Activated CD8-positive, alpha-beta memory T cell treated with anti-CD3 and anti-CD28 coated beads, Interleukin-2, amount 10 ng/mL, durations not matched to agents 7 days and 5 days (primary cell): ENCODE data around the gene MICAL2. TPM values are rescaled to one million over a fixed set of nuclear protein-coding genes. Genes with fewer than 3 reads are reported as not detected.
A peak's percentile ranks its signal among the peaks of the same experiment; 100 is the strongest.

Experiments
- ATAC-seq: fragments of 150-1000 bp; cut with Tn5 transposase; one replicate; pipeline ENCODE4 v1.10.0; 2021; ENCODE audit warnings: moderate library complexity
- CTCF ChIA-PET: fragments of 350-600 bp; sonication (Branson Sonifier 250); formaldehyde crosslinking; loops from one replicate; lab custom pipeline; 2021; ENCODE audit warnings: antibody characterized with exemption; lab: Charles Lee
- DNase-seq: peaks from one replicate; pipeline ENCODE4 v3.0.0-alpha.2; 2020
- H3K27ac Mint-ChIP-seq: one replicate; pipeline ENCODE4 v1.8.0; 2021; ENCODE audit warnings: mild to moderate bottlenecking, mixed read lengths
- H3K27me3 Mint-ChIP-seq: one replicate; pipeline ENCODE4 v1.8.0; 2021; ENCODE audit warnings: mixed read lengths
- H3K36me3 Mint-ChIP-seq: one replicate; pipeline ENCODE4 v1.8.0; 2021; ENCODE audit warnings: mild to moderate bottlenecking, mixed read lengths
- H3K4me1 Mint-ChIP-seq: one replicate; pipeline ENCODE4 v1.8.0; 2021; ENCODE audit warnings: mixed read lengths
- H3K4me3 Mint-ChIP-seq: one replicate; pipeline ENCODE4 v1.8.0; 2021; ENCODE audit warnings: mild to moderate bottlenecking, moderate library complexity, mixed read lengths
- H3K9me3 Mint-ChIP-seq: one replicate; pipeline ENCODE4 v1.8.0; 2022; ENCODE audit warnings: low read depth, mixed read lengths
- total RNA-seq, 2 experiments: library from RNA; stranded (reverse); gene quantifications; one replicate each; pipeline ENCODE4 v1.2.3, GENCODE V29; 2021

MICAL2 gene
- total RNA-seq, 2 experiments from 2014 or later: 120 to 168 TPM

DNA sequence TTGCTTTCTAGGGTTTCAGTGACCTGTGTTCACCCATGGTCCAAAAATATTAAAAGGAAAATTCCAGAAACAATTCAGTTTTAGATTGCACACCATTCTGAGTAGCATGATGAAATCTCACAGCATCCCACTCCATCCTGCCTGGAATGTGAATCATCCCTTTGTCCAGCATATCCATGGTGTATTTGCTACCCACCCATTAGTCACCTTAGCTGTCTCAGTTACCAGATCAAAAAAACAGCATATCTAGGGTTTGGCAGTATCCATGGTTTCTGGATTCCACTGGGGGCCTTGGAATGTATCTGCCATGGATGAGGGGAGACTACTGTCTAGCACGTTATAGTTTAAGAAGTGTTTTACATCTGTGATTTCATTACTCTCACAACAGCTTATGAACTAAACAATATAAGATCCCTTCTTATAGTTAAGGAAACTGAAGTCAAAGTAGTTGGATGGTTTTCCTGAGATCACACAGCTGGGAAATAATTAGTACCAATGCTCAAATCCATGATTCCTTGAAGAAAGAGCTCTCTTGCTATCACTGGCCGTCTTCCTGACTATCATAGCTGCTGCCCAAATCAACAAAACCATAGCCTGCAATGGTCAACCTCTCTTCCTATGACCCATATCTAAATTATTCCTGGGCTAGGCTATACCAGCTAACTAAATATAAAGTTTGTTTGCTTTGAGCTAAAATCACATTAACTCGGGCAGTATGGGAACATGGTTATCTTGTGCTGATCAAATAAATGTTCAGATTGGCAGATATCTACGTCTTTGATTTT is 122.6 kb downstream of the MICAL2 start:
- H3K27ac Mint-ChIP-seq: peak overlapping the region; percentile 33
- H3K4me3 Mint-ChIP-seq: no peak overlapping the region
- H3K36me3 Mint-ChIP-seq: peaks cover 59% of the 10 kb centered on the region
- H3K27me3 Mint-ChIP-seq: no peaks in the 10 kb centered on the region
- peaks cover 38% of the 10 kb centered on the region for H3K4me1 Mint-ChIP-seq
- H3K9me3 Mint-ChIP-seq: no peaks in the 10 kb centered on the region
- CTCF ChIA-PET: interaction anchor here (1.2 to 4.8 kb wide), 7 partner anchors 8 to 185 kb away, joined by 3 to 69 read pairs (median 4); no protein-coding TSS in a partner anchor
- DNase-seq (no peak), ATAC-seq (no peak)

GRCh38 chr11:12233602-12233925 is 123.2 kb downstream of the MICAL2 start:
- CTCF ChIA-PET: interaction anchor here (1.2 to 4.8 kb wide), 7 partner anchors 8 to 186 kb away, joined by 3 to 69 read pairs (median 4); no protein-coding TSS in a partner anchor
- no peaks in the 10 kb centered on the region for H3K9me3 Mint-ChIP-seq
- no peaks in the 10 kb centered on the region for H3K27me3 Mint-ChIP-seq
- no peak overlapping the region for H3K4me3 Mint-ChIP-seq
- H3K27ac Mint-ChIP-seq: no peak overlapping the region
- peaks cover 37% of the 10 kb centered on the region for H3K4me1 Mint-ChIP-seq
- no peak for DNase-seq
- peaks cover 59% of the 10 kb centered on the region for H3K36me3 Mint-ChIP-seq
- no peak for ATAC-seq

DNA sequence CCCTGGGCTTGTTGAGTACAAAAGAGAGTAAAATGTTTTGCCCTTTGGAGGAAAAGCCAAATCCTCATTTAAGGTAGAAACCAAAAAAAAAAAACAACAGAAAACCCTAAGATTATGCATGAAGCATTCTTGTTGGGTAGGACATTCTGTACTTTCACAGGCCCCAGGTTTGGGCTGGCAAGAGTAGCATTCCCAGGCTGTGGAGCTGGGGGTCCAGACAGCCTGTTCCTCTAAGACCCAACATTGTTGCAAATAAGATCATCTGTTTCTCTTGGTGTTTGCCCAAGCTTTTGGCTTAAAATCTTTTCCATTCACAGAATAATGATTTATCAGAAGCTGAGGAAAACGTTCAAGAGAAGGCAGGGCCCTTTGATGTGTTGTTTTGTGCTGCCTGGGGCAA is 123.8 kb downstream of the MICAL2 start:
- CTCF ChIA-PET: interaction anchor here (1.3 to 4.8 kb wide), 6 partner anchors 9 to 186 kb away, joined by 4 to 69 read pairs (median 4); no protein-coding TSS in a partner anchor
- Mint-ChIP-seq H3K4me3 (no peak overlapping the region), H3K27ac (peak overlapping the region; percentile 34), H3K36me3 (peaks cover 59% of the 10 kb centered on the region), H3K27me3 (no peaks in the 10 kb centered on the region), H3K4me1 (peaks cover 37% of the 10 kb centered on the region), H3K9me3 (no peaks in the 10 kb centered on the region)
- no peak for ATAC-seq
- no peak for DNase-seq

GRCh38 chr11:12235080-12235479 is 124.7 kb downstream of the MICAL2 start:
- no peaks in the 10 kb centered on the region for H3K9me3 Mint-ChIP-seq
- H3K36me3 Mint-ChIP-seq: peaks cover 61% of the 10 kb centered on the region
- no peak for ATAC-seq
- H3K27ac Mint-ChIP-seq: peak overlapping the region; percentile 91
- no peak overlapping the region for H3K4me3 Mint-ChIP-seq
- no peak for DNase-seq
- H3K27me3 Mint-ChIP-seq: no peaks in the 10 kb centered on the region
- CTCF ChIA-PET: interaction anchor here (1.1 to 5.8 kb wide), 15 partner anchors 10 to 188 kb away, joined by 3 to 69 read pairs (median 11); partner anchors contain the start of gene MICAL2
- H3K4me1 Mint-ChIP-seq: peaks cover 37% of the 10 kb centered on the region

- Mint-ChIP-seq H3K36me3 (peaks cover 57% of the 10 kb centered on the region), H3K4me1 (peaks cover 37% of the 10 kb centered on the region), H3K9me3 (no peaks in the 10 kb centered on the region), H3K4me3 (no peak overlapping the region), H3K27me3 (no peaks in the 10 kb centered on the region), H3K27ac (peak overlapping the region; percentile 91)
- DNase-seq (peak; percentile 55), ATAC-seq (peak; percentile 17)
- CTCF ChIA-PET: interaction anchor here (0.6 to 5.8 kb wide), 40 partner anchors 10 to 191 kb away, joined by 3 to 69 read pairs (median 6); partner anchors contain the start of gene MICAL2
Observed at GRCh38 chr11:12235553-12235946, 125.2 kb downstream of the MICAL2 start.

DNA sequence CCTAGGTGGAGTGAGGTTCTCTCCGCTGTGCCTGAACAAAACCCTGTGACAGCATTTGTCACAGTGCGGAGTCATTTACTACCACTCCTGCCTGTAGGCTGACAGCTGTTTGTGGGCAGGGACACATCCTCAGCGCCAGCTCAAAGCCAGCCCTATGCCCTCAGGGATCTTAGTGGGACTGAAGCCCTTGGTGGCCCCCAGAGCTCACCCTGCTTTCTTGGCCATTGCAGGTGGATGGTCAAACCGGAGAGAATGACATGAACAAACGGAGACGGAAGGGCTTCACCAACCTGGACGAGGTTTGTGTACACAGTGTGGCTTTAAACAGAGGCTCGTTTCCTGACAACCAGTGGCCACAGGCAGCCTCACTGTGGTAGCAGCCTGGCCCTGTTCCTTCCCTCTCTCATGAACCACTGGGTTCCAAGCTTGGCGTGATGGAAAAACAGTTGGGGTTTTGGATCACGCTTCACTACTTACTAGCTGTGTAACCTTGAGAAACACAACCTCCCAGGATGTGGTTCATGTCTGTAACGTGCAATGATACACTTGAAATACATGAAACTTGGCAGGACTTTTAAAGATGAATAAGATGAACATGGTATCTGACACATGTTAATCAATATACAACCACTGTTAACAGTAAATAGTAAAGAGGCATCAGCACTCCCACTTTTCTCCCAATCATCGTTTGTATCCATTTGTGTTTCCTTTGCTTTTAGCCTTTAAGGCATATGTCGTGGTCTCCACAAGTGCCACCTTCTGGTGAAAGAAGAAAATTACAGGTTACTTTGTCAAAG is 125.8 kb downstream of the MICAL2 start:
- ATAC-seq (peak; percentile 86), DNase-seq (peak; percentile 89)
- Mint-ChIP-seq H3K27ac (peak overlapping the region; percentile 91), H3K9me3 (no peaks in the 10 kb centered on the region), H3K36me3 (peaks cover 57% of the 10 kb centered on the region), H3K27me3 (no peaks in the 10 kb centered on the region), H3K4me3 (peak overlapping the region; percentile 31), H3K4me1 (peaks cover 41% of the 10 kb centered on the region)
- CTCF ChIA-PET: interaction anchor here (0.6 to 5.8 kb wide), 45 partner anchors 10 to 192 kb away, joined by 3 to 69 read pairs (median 6); partner anchors contain the start of gene MICAL2

- DNase-seq (no peak), ATAC-seq (no peak)
- H3K4me3 Mint-ChIP-seq: peak overlapping the region; percentile 31
- H3K36me3 Mint-ChIP-seq: peaks cover 55% of the 10 kb centered on the region
- CTCF ChIA-PET: interaction anchor here (0.8 to 5.8 kb wide), 32 partner anchors 11 to 193 kb away, joined by 3 to 69 read pairs (median 7); no protein-coding TSS in a partner anchor
- H3K27me3 Mint-ChIP-seq: no peaks in the 10 kb centered on the region
- H3K27ac Mint-ChIP-seq: peak overlapping the region; percentile 91
- H3K9me3 Mint-ChIP-seq: no peaks in the 10 kb centered on the region
- peaks cover 47% of the 10 kb centered on the region for H3K4me1 Mint-ChIP-seq
Observed at GRCh38 chr11:12236744-12237101, 126.3 kb downstream of the MICAL2 start.

- Mint-ChIP-seq H3K27me3 (no peaks in the 10 kb centered on the region), H3K27ac (peak overlapping the region; percentile 28), H3K4me3 (no peak overlapping the region), H3K36me3 (peaks cover 50% of the 10 kb centered on the region), H3K9me3 (no peaks in the 10 kb centered on the region), H3K4me1 (peaks cover 50% of the 10 kb centered on the region)
- ATAC-seq (no peak), DNase-seq (no peak)
- CTCF ChIA-PET: interaction anchor here (0.8 to 5.8 kb wide), 24 partner anchors 12 to 193 kb away, joined by 3 to 69 read pairs (median 9); no protein-coding TSS in a partner anchor
Observed at GRCh38 chr11:12237381-12237784, 127.0 kb downstream of the MICAL2 start.

DNA sequence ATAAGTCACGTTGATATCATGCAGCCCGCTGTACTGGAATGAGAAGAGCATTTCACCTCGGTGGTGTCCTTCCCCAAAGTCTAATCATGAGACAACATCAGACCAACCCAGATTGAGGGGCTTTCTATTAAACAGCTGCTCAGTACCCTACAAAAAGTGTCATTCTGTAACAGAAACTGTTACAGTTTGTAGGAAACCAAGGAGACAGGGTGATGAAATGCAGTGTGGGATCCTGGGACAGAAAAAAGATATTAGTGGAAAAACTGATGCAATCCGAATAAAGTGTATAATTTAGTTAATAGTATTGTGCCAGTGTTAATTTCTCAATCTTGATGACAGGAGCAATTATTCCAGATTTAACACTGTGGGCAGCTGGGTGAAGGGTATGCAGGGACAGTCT is 128.0 kb downstream of the MICAL2 start:
- ATAC-seq (no peak), DNase-seq (no peak)
- peaks cover 48% of the 10 kb centered on the region for H3K36me3 Mint-ChIP-seq
- no peaks in the 10 kb centered on the region for H3K9me3 Mint-ChIP-seq
- CTCF ChIA-PET: interaction anchor here (0.8 to 5.8 kb wide), 4 partner anchors 43 to 191 kb away, joined by 3 to 68 read pairs (median 23); no protein-coding TSS in a partner anchor
- no peaks in the 10 kb centered on the region for H3K27me3 Mint-ChIP-seq
- H3K4me1 Mint-ChIP-seq: peaks cover 54% of the 10 kb centered on the region
- H3K4me3 Mint-ChIP-seq: no peak overlapping the region
- H3K27ac Mint-ChIP-seq: peak overlapping the region; percentile 7

DNA sequence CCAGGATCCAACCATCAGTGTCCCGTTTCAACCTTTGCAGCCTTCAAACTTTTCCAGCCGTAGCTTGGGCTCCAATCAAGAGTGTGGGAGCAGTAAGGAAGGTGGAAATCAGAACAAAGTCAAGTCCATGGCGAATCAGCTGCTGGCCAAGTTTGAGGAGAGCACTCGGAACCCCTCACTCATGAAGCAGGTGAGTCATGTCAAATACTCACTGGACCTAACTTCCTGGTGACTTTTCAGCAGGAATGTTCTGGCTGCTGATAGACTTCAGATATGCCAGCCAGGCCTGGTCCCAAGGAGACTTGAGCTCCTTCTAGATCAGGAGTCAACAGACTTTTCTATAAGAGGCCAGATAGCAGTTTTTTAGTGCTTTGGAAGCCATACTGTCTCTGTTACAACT is 129.0 kb downstream of the MICAL2 start:
- peaks cover 49% of the 10 kb centered on the region for H3K4me1 Mint-ChIP-seq

GRCh38 chr11:12239804-12240371 is 129.5 kb downstream of the MICAL2 start:
- Mint-ChIP-seq H3K27ac (no peak overlapping the region), H3K9me3 (no peaks in the 10 kb centered on the region), H3K4me1 (peaks cover 44% of the 10 kb centered on the region), H3K36me3 (peaks cover 41% of the 10 kb centered on the region), H3K27me3 (no peaks in the 10 kb centered on the region), H3K4me3 (no peak overlapping the region)
- DNase-seq (no peak), ATAC-seq (no peak)
- CTCF ChIA-PET: interaction anchor here (1.0 to 5.8 kb wide), 5 partner anchors 42 to 156 kb away, joined by 3 to 68 read pairs (median 5); no protein-coding TSS in a partner anchor

More for the DNA sequence above, 129.0 kb downstream of the MICAL2 start:
- H3K9me3 Mint-ChIP-seq: no peaks in the 10 kb centered on the region
- CTCF ChIA-PET: interaction anchor here (1.0 to 5.8 kb wide), 4 partner anchors 42 to 156 kb away, joined by 4 to 68 read pairs (median 8); no protein-coding TSS in a partner anchor
- no peak overlapping the region for H3K4me3 Mint-ChIP-seq
- no peak for ATAC-seq
- H3K27me3 Mint-ChIP-seq: no peaks in the 10 kb centered on the region
- no peak overlapping the region for H3K27ac Mint-ChIP-seq
- no peak for DNase-seq
- H3K36me3 Mint-ChIP-seq: peaks cover 46% of the 10 kb centered on the region

GRCh38 chr11:12240677-12241076 is 130.3 kb downstream of the MICAL2 start:
- peak overlapping the region; percentile 34 for H3K27ac Mint-ChIP-seq
- no peaks in the 10 kb centered on the region for H3K27me3 Mint-ChIP-seq
- H3K4me3 Mint-ChIP-seq: no peak overlapping the region
- DNase-seq (no peak), ATAC-seq (no peak)
- CTCF ChIA-PET: interaction anchor here (1.1 to 5.8 kb wide), 3 partner anchors 47 to 152 kb away, joined by 3 to 68 read pairs (median 12); no protein-coding TSS in a partner anchor
- H3K36me3 Mint-ChIP-seq: peaks cover 39% of the 10 kb centered on the region
- peaks cover 37% of the 10 kb centered on the region for H3K4me1 Mint-ChIP-seq
- no peaks in the 10 kb centered on the region for H3K9me3 Mint-ChIP-seq
